GM18868 (cell line): ENCODE results near the gene FZD10.

Experiments used
- ATAC-seq: cut with Tn5 transposase; IDR thresholded peaks from one replicate; pipeline ENCODE4 v1.9.1; 2021; ENCODE audit warnings: mild to moderate bottlenecking, moderate library complexity; ENCODE audit not compliant: unreplicated experiment

Gene FZD10

DNA sequence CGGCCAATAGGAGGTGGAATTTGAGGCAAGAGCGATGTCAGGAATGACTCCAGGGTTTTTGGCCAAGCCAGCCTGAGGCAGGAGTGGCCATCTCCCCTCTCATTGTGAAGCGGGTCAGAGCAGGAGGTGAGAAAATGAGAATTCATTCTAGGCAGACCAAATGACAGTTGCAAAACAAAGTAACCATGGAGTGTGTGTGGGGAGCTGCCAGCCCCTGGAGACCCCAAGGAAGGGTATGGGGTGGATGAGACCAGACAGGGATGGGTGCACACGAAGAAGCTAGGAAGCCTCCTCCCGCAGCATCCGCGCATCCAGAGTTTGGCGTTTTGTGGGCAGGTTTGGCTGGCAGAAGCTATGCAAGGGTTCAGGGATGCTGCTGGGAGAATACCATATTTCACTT lies 38.8 kb downstream of the FZD10 start:
- ATAC-seq: no peak

DNA sequence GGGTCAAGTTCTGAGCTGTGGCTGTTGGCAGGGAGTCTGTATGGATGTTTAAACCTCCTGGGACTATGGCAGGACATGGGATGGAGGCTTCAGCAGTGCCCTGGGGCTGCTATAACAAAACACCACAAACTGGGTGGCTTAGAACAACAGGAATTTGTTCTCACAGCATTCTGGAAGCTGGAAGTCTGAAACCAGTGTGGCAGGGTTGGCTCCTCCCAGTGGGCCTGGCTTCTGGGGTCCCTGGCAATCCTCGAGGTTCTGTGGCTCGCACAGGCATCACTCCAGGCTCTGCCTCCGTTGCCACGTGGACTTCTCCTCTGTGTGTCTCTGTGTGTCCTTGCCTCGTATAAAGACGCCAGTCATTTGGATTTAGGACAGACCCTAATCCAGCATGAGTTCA lies 39.9 kb downstream of the FZD10 start:
- no peak for ATAC-seq

- ATAC-seq: no peak
Observed at GRCh38 chr12:130203151-130203550, 40.9 kb downstream of the FZD10 start.

GRCh38 chr12:130204541-130204953 lies 42.3 kb downstream of the FZD10 start:
- no peak for ATAC-seq

DNA sequence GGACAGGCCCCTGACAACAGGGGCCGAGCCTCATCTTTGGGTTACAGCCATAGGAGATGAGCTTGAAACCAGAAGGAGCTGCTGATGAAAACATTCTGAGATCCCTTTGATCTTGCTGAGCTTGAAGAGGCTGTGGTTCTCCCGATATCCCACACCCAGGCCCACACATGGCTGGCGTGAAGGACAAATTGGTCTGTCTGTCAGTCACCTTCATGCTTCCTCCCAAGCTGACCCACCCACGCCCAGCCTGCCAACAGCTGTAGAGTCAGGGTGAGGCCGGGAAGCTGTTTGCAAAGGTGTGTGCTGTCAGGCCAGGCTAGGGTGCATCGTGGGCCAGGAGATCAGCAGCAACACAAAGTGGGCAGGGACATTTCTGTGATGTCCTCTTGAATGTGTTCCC lies 43.2 kb downstream of the FZD10 start:
- no peak for ATAC-seq

DNA sequence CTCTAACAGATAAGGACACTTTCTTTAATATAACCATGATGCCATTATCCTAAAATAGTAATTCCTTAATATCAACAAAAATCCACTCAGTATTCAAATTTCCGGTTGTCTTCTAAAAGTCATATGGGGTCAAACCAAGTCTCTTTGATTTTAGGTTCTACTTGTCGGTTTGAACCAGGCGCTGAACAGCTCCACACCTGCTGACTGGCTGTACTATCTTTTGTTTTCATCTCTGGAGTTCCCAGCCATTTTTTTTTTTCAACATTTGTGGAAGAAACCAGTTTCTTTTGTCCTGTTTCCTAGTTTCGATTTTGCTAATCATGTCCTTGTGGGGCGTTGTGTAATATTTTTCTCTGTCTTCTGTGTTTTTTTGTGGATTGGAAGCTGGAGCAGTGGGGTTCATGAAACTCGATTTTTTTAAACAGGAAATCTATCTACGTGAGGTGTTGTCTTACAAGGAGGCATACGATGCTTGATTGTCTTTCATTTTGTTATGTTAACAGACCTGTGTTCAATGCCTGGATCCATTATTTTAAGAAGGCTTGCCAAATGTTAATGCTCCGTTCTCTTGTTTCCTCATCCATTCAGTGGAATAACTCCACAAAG lies 50.2 kb downstream of the FZD10 start:
- no peak for ATAC-seq

DNA sequence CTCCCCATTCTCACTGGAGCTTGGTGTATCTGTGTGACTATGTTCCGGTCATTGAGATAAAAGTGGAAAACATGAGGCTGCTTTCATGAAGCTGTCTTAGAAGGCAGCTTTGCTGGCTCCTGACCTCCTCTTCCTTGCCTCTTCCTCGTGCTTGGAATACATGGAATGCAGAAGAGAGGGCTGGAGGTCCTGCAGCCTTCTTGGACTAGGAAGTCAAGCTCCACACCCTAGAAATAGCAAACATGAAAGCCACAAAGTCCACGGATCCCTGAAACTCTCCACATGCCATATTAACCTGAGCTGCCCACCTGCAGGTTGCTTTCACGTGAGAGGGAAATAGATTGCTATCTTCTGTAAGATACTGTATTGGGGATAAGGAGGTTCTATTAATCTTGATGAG lies 51.0 kb downstream of the FZD10 start:
- no peak for ATAC-seq

DNA sequence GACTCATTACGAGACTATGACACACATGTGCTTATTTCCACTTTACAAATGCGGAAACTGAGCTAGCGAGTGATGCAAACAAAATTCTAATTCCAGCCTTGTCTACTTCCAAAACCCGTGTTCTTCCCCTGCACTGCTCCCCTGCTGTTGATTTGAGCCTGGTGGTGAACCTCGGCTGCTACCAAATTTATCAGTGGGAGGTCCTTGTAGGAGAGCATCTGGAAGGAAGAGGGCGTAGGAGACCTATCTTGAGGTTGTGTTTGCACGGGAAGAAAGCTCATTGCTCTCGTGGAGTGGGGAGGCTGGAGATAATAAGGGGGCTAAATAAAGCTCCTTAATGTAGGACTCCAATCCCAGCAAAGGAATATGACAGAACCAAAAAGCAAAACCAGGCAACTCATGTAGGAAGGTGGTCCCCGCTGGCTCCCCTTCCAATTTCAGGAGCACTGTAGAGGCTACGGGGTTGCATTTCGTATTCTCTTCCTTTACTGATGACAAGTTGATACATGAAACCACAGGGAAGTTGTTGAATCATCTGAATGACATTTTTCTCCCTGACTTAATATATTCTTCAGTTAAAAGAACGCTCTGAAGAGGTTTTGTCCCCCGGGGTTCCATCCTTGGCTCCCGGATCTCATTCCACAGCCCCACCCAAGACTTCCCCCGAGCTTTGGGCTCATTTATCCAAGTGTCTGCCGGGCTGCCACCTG lies 52.6 kb downstream of the FZD10 start:
- no peak for ATAC-seq
